ENCODE results near the gene PIGR.

PIGR gene

GRCh38 chr1:206887701-206888100, 58.6 kb downstream of the PIGR start:
- no peak for DNase-seq

- DNase-seq, result no peak
Observed at GRCh38 chr1:206886831-206887230, 59.4 kb downstream of the PIGR start.

- DNase-seq, result no peak
Observed at GRCh38 chr1:206885341-206886060, 60.8 kb downstream of the PIGR start.

GRCh38 chr1:206883876-206884275, 62.4 kb downstream of the PIGR start:
- no peak for DNase-seq

- DNase-seq, result no peak
Observed at GRCh38 chr1:206883160-206883559, 63.1 kb downstream of the PIGR start.

- DNase-seq, result no peak
Observed at GRCh38 chr1:206882555-206882954, 63.7 kb downstream of the PIGR start.

GRCh38 chr1:206880314-206880713, 66.0 kb downstream of the PIGR start:
- no peak for DNase-seq

All from NCI-H1105 treated with DMSO at 0.1 percent for 48 hours (cell line).